ENCODE measurements around the gene PI4KA. TPM values are rescaled to one million over a fixed set of nuclear protein-coding genes. Genes with fewer than 3 reads are reported as not detected.
"Not testable (repeated sequence)": the region's sequence is repeated elsewhere in the genome, so short reads cannot be mapped to it uniquely, and the experiment has no call there.

The PI4KA gene
- total RNA-seq, 1 donor from 2014 or later, result 100 TPM

DNA sequence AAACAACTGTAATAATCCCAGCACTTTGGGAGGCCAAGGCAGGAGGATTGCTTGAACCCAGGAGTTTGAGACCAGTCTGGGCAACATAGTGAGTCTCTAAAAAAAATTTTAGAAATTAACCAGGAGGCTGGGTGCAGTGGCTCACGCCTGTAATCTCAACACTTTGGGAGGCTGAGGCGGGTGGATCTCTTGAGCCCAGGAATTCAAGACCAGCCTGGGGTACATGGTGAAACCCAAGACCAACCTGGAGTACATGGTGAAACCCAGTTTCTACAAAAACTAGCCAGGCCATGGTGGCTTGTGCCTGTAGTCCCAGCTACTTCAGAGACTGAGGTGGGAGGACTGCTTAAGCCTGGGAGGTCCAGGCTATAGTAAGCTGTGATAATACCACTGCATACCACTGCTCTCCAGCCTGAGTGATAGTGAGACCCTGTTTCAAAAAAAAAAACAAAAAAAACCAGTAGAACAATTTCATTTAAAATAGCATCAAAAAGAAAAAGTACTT, 11.2 kb downstream of the PI4KA start:
- no peak for DNase-seq (ENCODE audit: low spot score)

DNA sequence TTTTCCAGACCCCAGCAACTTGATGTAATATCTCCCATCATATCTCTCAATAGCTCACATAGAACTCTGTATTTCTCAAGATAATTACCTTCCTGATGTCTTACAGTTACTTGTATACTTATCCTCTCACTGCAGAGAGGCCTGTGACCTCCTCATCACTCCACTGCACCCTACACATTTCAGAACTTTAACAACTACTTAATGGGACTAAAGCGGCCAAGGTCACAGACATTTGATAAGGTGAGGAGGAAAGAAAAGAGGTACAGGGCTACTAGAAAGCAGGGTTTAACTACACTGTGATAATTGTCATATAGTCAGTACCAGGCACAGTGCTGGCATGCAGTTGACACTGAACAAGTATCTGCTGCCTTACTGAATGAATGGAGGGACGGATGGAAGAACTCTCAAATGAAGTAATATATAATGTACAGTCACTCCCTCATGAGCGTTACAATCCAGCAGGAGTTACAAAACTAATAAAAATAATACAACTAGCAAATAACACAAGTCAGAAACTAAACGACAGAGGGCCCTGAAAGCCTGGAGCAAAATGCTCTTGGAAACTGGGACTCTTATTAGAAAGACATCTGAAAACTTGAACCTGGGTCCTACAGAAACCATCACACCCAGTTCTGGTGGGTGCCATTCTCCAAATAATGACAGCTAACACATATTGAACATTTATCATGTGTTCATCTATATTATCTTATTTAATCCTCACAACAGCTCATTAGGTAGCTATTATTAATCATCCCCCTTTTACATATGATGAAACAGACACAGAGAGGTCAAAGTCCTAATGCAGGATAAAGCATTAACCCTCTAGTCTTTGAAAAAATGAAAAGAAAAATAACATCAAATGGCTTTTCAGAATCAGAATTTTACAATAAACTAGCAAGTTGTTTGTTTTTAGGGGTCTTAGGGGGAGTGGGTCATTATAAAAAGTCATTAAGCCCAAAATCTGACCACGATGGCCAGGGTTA, 14.3 kb downstream of the PI4KA start:
- DNase-seq (ENCODE audit: low spot score), result no peak

- no peak for DNase-seq (ENCODE audit: low spot score)
These were observed 15.1 kb downstream of the PI4KA start for GRCh38 chr22:20843501-20843900.

- no peak for DNase-seq (ENCODE audit: low spot score)
These were observed 17.8 kb downstream of the PI4KA start for GRCh38 chr22:20840646-20841371.

DNA sequence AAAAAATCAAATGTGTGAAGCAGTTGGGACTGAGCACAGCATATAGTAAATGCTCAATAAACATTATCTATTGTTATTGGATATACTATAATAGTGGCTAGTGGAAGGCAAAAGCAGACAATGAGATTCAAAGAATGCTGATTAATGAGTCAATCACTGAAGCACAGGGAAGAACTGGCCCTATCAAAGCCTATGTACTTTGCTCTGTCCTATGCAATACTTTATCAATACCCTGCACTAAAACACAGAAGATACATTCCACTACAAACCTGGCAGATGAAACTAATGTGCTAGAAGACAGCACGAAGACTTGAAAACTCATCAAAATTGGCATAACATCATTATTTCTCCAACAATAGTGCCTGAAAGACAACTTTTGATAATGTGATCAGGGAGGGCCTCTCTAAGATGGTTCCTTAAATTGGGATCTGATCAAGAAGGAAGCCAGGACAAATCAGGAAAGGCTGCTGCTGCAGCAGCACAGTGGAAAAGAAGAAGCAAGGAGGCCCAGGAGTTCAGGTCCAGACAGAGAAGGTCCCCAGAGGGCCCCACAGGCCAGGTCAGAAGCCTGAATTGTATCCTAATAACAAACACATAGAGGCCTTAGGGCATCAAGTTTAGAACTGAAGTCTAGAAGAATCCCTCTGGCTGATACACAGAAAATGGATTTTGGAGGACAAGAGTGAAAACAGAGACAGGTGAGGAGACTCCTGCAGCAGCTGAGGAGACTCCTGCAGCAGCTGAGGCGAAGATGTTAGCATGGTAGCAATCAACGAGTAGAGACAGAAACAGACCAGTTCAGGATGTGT, 18.6 kb downstream of the PI4KA start:
- DNase-seq (ENCODE audit: low spot score), result no peak

- not testable (repeated sequence) for DNase-seq (ENCODE audit: low spot score)
These were observed 19.3 kb downstream of the PI4KA start for GRCh38 chr22:20839354-20839753.

GRCh38 chr22:20836987-20837823, 21.4 kb downstream of the PI4KA start:
- DNase-seq (ENCODE audit: low spot score), result no peak

DNA sequence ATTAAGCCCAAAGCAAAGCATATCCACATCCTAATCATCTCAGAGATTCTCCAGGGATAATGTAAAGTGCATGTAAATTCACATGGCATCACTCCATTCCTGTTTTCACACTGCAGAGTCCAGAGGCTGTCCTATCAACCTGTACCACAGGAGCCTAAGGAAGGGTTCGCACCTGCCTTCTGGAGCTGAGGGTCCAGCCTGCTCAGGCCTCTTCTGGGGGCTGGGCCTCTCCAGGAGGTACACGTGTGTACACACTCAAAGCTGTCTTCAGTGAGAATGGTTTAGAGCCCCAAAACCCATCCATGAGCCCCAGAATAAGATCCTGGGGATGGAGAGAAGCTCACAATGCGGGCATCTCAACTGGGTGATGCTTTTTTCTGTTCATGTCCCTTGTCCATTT, 23.9 kb downstream of the PI4KA start:
- DNase-seq (ENCODE audit: low spot score), result no peak

- DNase-seq (ENCODE audit: low spot score), result no peak
These were observed 24.4 kb downstream of the PI4KA start for GRCh38 chr22:20834206-20834605.

DNA sequence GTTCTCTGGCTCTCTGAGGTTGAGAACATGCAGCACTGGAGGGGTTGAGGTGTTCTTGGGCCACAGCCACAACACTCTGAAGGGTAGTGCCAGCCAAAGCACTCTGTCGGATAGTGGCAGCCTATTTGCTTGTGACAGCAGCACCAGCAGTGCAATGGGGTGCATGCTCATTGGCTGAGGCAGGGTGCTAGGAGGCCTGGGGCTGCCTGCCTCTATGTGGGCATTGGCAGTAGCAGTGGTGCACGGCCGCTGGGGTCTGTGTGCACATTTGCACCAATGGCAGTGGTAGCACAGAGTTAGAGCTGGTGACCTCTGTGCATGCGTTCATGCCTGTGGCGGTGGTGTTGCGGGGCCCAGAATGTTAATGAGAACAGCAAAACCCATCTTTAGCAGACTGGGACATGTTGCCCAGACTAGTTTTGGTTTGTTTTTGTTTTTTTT, 25.4 kb downstream of the PI4KA start:
- no peak for DNase-seq (ENCODE audit: low spot score)

DNA sequence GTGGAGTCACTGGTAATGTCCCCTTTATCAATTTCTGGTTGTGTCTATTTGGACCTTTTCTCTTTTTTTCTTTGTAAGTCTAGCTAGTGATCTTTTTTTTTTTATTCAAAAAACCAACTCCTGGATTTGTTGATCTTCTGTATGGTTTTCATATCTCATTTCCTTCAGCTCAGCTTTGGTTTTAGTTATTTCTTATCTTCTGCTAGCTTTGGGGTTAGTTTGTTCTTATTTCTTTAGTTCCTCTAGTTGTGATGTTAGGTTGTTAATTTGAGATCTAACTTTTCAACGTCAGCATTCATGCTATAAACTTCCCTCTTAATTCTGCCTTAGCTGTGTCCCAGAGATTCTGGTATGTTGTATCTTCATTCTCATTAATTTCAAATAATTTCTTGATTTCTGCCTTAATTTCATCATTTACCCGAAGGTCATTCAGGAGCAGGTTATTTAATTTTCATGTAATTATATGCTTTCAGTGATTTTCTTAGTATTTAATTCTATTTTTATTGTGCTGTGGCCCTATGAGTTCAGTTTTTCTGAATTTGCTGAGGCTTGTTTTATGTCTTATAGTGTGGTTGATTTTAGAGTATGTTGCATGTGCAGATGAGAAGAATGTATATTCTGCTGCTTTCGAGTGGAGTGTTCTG, 29.0 kb downstream of the PI4KA start:
- no peak for DNase-seq (ENCODE audit: low spot score)

DNA sequence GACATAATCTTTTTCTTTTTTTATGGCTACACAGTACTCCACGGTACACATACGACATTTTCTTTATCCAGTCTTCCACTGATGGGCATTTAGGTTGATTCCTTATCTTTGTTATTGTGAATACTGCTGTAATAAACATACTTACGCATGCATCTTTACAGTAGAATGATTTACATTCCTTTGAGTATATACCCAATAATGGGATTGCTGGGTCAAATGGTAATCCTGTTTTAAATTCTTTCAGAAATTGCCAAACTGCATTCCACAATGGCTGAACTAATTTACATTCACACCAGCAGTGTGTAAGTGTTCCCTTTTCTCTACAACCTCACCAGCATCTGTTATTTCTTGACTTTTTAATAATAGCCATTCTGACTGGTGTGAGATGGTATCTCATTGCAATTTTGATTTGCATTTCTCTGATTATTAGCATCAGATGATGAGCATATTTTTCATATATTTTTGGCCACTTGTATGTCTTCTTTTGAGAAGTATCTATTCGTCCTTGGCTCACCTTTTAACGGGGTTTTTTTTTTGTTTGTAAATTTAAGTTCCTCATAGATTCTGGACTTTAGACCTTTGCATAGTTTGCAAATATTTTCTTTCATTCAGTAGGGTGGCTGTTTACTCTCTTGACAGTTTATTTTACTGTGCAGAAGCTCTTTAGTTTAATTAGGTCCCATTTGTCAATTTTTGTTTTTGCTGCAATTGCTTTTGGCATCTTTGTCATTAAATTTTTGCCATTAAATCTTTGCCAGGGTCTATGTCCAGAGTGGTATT, 32.0 kb downstream of the PI4KA start:
- not testable (repeated sequence) for DNase-seq (ENCODE audit: low spot score)

- no peak for DNase-seq (ENCODE audit: low spot score)
These were observed 33.0 kb downstream of the PI4KA start for GRCh38 chr22:20825624-20826023.

DNA sequence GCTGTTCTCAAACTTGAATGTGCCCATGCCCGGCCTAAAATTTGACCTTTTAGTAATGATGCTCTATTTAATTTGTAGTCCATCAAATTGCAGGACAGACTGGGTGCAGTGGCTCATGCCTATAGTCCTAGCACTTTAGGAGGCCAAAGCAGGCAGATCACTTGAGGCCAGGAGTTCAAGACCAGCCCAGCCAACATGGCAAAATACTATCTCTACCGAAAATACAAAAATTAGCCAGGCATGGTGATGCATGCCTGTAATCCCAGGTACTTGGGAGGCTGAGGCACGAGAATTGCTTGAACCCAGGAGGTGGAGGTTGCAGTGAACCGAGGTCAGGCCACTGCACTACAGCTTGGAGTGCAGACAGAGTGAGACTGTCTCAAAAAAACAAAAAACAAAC, 33.4 kb downstream of the PI4KA start:
- DNase-seq (ENCODE audit: low spot score), result not testable (repeated sequence)

GRCh38 chr22:20823264-20823663, 35.3 kb downstream of the PI4KA start:
- no peak for DNase-seq (ENCODE audit: low spot score)

DNA sequence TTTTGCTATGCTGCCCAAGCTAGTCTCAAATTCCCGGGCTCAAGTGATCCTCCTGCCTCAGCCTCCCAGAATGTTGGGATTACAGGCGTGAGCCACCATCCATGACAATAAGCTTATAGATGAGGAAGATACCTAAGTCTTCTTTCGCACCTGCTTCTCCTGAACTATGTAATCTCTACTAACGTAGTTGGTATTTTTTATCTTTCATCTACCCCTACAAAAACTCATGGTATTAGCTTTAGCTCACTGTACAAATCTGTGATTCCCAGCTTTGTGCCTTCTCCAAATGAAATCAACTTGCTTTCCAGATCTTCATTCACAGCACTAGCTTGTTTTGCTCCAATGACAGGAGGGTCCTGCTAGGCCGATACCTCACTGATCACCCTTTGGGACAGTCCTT, 36.4 kb downstream of the PI4KA start:
- no peak for DNase-seq (ENCODE audit: low spot score)

DNA sequence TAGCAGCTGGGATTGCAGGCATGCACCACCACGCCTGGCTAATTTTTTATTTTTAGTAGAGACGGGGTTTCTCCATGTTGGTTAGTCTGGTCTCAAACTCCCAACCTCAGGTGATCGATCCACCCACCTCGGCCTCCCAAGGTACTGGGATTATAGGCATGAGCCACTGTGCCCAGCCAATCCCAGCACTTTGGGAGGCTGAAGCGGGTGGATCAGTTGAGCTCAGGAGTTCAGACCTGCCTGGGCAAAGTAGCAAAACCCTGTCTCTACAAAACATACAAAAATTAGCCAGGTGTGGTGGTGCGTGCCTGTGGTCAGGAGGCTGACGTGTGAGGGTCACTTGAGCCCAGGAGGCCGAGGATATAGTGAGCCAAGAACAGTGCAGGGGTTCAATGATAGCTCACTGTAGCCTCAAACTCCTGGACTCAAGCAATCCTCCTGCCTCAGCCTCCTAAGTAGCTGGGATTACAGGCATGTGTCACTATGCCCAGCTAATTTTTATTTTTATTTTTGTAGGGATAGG, 36.8 kb downstream of the PI4KA start:
- not testable (repeated sequence) for DNase-seq (ENCODE audit: low spot score)

- DNase-seq (ENCODE audit: low spot score), result no peak
These were observed 39.1 kb downstream of the PI4KA start for GRCh38 chr22:20819471-20819870.

- no peak for DNase-seq (ENCODE audit: low spot score)
These were observed 40.1 kb downstream of the PI4KA start for GRCh38 chr22:20818471-20818870.

Data from mucosa of gallbladder (tissue), 1 donor.